ENCODE data around the gene POU2F2.

Gene POU2F2

GRCh38 chr19:42154471-42155323 is 22.5 kb upstream of the POU2F2 start:
- no peak for TF ChIP-seq CTCF (conservative IDR thresholded peaks at IDR 0.05; ENCODE audit: low read depth, low read length)
- Histone ChIP-seq H3K27ac (no peak overlapping the region), H3K4me2 (no peak overlapping the region), H3K4me1 (ENCODE audit: low read depth, poor library complexity, severe bottlenecking) (no peaks in the 10 kb centered on the region), H3K4me3 (IDR thresholded peaks at IDR 0.05; ENCODE audit: insufficient read depth, low read depth, low read length) (no peak overlapping the region), H3K9ac (no peak overlapping the region), H3K27me3 (ENCODE audit: insufficient read depth, low read depth) (peaks cover 94% of the 10 kb centered on the region), H2AFZ (ENCODE audit: low read depth) (no peak overlapping the region), H3K36me3 (ENCODE audit: insufficient read depth) (no peaks in the 10 kb centered on the region), H3K79me2 (ENCODE audit: insufficient read depth, low read depth) (no peaks in the 10 kb centered on the region), H4K20me1 (ENCODE audit: insufficient read depth) (no peaks in the 10 kb centered on the region)

- Histone ChIP-seq H3K9ac (no peak overlapping the region), H3K4me2 (no peak overlapping the region), H3K27ac (no peak overlapping the region), H3K79me2 (ENCODE audit: insufficient read depth, low read depth) (no peaks in the 10 kb centered on the region), H3K36me3 (ENCODE audit: insufficient read depth) (no peaks in the 10 kb centered on the region), H3K4me1 (ENCODE audit: low read depth, poor library complexity, severe bottlenecking) (no peaks in the 10 kb centered on the region), H3K27me3 (ENCODE audit: insufficient read depth, low read depth) (peaks cover 94% of the 10 kb centered on the region), H3K4me3 (IDR thresholded peaks at IDR 0.05; ENCODE audit: insufficient read depth, low read depth, low read length) (no peak overlapping the region), H2AFZ (ENCODE audit: low read depth) (no peak overlapping the region), H4K20me1 (ENCODE audit: insufficient read depth) (no peaks in the 10 kb centered on the region)
- TF ChIP-seq CTCF (conservative IDR thresholded peaks at IDR 0.05; ENCODE audit: low read depth, low read length), result no peak
These were observed 21.6 kb upstream of the POU2F2 start for GRCh38 chr19:42153672-42154433.

GRCh38 chr19:42152910-42153671 is 20.8 kb upstream of the POU2F2 start:
- H3K36me3 ChIP-seq (ENCODE audit: insufficient read depth), result no peaks in the 10 kb centered on the region
- no peaks in the 10 kb centered on the region for H3K79me2 ChIP-seq (ENCODE audit: insufficient read depth, low read depth)
- H3K4me2 ChIP-seq, result no peak overlapping the region
- H2AFZ ChIP-seq (ENCODE audit: low read depth), result no peak overlapping the region
- H3K27me3 ChIP-seq (ENCODE audit: insufficient read depth, low read depth), result peaks cover 92% of the 10 kb centered on the region
- H3K4me1 ChIP-seq (ENCODE audit: low read depth, poor library complexity, severe bottlenecking), result no peaks in the 10 kb centered on the region
- no peak overlapping the region for H3K9ac ChIP-seq
- H3K27ac ChIP-seq, result no peak overlapping the region
- H3K4me3 ChIP-seq (IDR thresholded peaks at IDR 0.05; ENCODE audit: insufficient read depth, low read depth, low read length), result no peak overlapping the region
- H4K20me1 ChIP-seq (ENCODE audit: insufficient read depth), result no peaks in the 10 kb centered on the region
- TF ChIP-seq CTCF (conservative IDR thresholded peaks at IDR 0.05; ENCODE audit: low read depth, low read length), result no peak

GRCh38 chr19:42151782-42152684 is 19.8 kb upstream of the POU2F2 start:
- no peaks in the 10 kb centered on the region for H3K36me3 ChIP-seq (ENCODE audit: insufficient read depth)
- no peak for TF ChIP-seq CTCF (conservative IDR thresholded peaks at IDR 0.05; ENCODE audit: low read depth, low read length)
- H3K9ac ChIP-seq, result no peak overlapping the region
- no peak overlapping the region for H3K4me3 ChIP-seq (IDR thresholded peaks at IDR 0.05; ENCODE audit: insufficient read depth, low read depth, low read length)
- H3K27me3 ChIP-seq (ENCODE audit: insufficient read depth, low read depth), result peaks cover 92% of the 10 kb centered on the region
- H4K20me1 ChIP-seq (ENCODE audit: insufficient read depth), result no peaks in the 10 kb centered on the region
- no peaks in the 10 kb centered on the region for H3K79me2 ChIP-seq (ENCODE audit: insufficient read depth, low read depth)
- no peak overlapping the region for H3K27ac ChIP-seq
- H3K4me1 ChIP-seq (ENCODE audit: low read depth, poor library complexity, severe bottlenecking), result no peaks in the 10 kb centered on the region
- H2AFZ ChIP-seq (ENCODE audit: low read depth), result no peak overlapping the region
- H3K4me2 ChIP-seq, result no peak overlapping the region

Measured in KMS-11 (cell line).